Ovary (tissue), 3 donors: ENCODE results near the gene TAGLN.

ENCODE experiments used
- EP300 ChIP-seq: sonication (generic); formaldehyde crosslinking; IDR thresholded peaks from one replicate; pipeline ENCODE4 v1.6.1; 2017; ENCODE audit warnings: antibody characterized with exemption
- POLR2A ChIP-seq: fragments of 450-650 bp; IDR thresholded peaks from one replicate; pipeline ENCODE4 v1.6.1; 2017; ENCODE audit warnings: antibody characterized with exemption, mild to moderate bottlenecking, moderate library complexity
- TF ChIP-seq, protein P1 (sequence below), 3 donors: fragments of 450-650 bp in 2 of 3; fragments of 200-600 bp in 1 of 3; IDR thresholded peaks; one replicate each; pipeline versions ENCODE4 v1.5.1 to v1.8.0; 2016 to 2022; ENCODE audit warnings: antibody characterized with exemption in 3 of 3, mild to moderate bottlenecking in 1 of 3
- donor health status: DM: no; HTN: no; CAD: no.

DNA sequence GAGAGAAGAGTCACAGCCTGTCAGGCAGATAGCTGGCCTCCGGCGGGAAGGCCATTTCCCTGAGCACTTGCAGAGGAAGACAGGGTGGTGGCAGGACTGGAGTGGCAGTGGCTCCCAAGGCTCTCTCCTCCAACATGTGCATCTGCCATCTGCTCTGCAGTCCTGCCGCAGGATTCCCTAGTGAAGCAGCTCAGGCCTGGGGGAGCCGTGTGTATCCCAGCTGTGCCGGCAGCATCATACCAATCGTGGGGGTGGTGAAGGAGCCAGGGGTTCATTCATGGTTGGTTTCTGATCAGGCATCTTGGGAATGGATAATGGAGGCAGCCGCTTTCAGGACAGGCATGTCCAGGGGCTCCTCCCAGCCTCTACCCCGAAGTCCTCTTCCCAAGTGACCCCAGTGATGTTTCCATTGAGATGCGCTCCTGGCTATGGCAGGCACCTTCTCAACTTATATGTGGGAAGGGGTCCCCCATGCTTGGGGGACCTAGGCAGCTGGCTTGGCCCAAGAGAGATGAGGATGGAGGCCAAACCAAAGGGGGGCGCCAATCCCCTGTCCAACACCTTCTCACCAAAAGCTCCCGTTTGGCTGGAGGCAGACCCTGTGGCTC lies 6.1 kb downstream of the TAGLN start:
- TF ChIP-seq, protein P1, sequence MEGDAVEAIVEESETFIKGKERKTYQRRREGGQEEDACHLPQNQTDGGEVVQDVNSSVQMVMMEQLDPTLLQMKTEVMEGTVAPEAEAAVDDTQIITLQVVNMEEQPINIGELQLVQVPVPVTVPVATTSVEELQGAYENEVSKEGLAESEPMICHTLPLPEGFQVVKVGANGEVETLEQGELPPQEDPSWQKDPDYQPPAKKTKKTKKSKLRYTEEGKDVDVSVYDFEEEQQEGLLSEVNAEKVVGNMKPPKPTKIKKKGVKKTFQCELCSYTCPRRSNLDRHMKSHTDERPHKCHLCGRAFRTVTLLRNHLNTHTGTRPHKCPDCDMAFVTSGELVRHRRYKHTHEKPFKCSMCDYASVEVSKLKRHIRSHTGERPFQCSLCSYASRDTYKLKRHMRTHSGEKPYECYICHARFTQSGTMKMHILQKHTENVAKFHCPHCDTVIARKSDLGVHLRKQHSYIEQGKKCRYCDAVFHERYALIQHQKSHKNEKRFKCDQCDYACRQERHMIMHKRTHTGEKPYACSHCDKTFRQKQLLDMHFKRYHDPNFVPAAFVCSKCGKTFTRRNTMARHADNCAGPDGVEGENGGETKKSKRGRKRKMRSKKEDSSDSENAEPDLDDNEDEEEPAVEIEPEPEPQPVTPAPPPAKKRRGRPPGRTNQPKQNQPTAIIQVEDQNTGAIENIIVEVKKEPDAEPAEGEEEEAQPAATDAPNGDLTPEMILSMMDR (IDR thresholded peaks at IDR 0.05), result no peak
- no peak for TF ChIP-seq EP300
- TF ChIP-seq POLR2A, result no peak
